Smooth muscle cell (in vitro differentiated cells): ENCODE results near the gene ASXL3. TPM values are rescaled to one million over a fixed set of nuclear protein-coding genes. Genes with fewer than 3 reads are reported as not detected.

ENCODE experiments used
- DNase-seq: peaks from one replicate; lab custom pipeline; 2025; ENCODE audit not compliant: unreplicated experiment; lab: John Stamatoyannopoulos, UW
- H2AFZ ChIP-seq: fragments of 200-600 bp; sonication (generic); 2 replicates; pipeline ENCODE4 v1.6.0; 2016; ENCODE audit warnings: antibody characterized with exemption, low read depth, mild to moderate bottlenecking
- H3F3A ChIP-seq: fragments of 200-600 bp; sonication (generic); 2 replicates; pipeline ENCODE4 v1.6.0; 2017; ENCODE audit warnings: antibody characterized with exemption, low read depth
- H3K27ac ChIP-seq: fragments of 200-600 bp; sonication (generic); 2 replicates; pipeline ENCODE4 v1.5.1; 2016; ENCODE audit warnings: low read depth, mild to moderate bottlenecking
- H3K27me3 ChIP-seq: fragments of 200-600 bp; sonication (generic); 2 replicates; pipeline ENCODE4 v1.6.1; 2016; ENCODE audit warnings: low read depth, mild to moderate bottlenecking
- H3K36me3 ChIP-seq: fragments of 200-600 bp; sonication (generic); 2 replicates; pipeline ENCODE4 v1.5.1; 2016; ENCODE audit warnings: low read depth
- H3K4me1 ChIP-seq: fragments of 200-600 bp; sonication (generic); 2 replicates; pipeline ENCODE4 v1.5.1; 2016; ENCODE audit warnings: low read depth
- H3K4me2 ChIP-seq: fragments of 200-600 bp; sonication (generic); 2 replicates; pipeline ENCODE4 v1.6.0; 2016; ENCODE audit warnings: mild to moderate bottlenecking
- H3K4me3 ChIP-seq: fragments of 200-600 bp; sonication (generic); 2 replicates; pipeline ENCODE4 v1.5.1; 2016; ENCODE audit warnings: mild to moderate bottlenecking
- H3K79me2 ChIP-seq: fragments of 200-600 bp; sonication (generic); 2 replicates; pipeline ENCODE4 v1.6.0; 2016; ENCODE audit warnings: low read depth, mild to moderate bottlenecking
- H3K9ac ChIP-seq: fragments of 200-600 bp; sonication (generic); 2 replicates; pipeline ENCODE4 v1.6.0; 2016; ENCODE audit warnings: low read depth
- H3K9me3 ChIP-seq: fragments of 200-600 bp; sonication (generic); replicated peaks from 2 replicates; pipeline ENCODE4 v1.5.1; 2016; ENCODE audit warnings: low read depth
- H4K20me1 ChIP-seq: fragments of 200-600 bp; sonication (generic); 2 replicates; pipeline ENCODE4 v1.6.0; 2016; ENCODE audit warnings: low read depth
- WGBS: methylation state at CpG from one replicate; pipeline ENCODE4 v1.1.7; 2016; ENCODE audit warnings: low lambda C conversion rate; 5-methylcytosine and 5-hydroxymethylcytosine counted together
- polyA plus RNA-seq: library from polyadenylated mRNA; unstranded; fragments of >200 nt; fragmentation: Nextera tagmentation; extraction: Ambion mirVana; gene quantifications from 2 replicates; pipeline ENCODE4 v1.2.1, GENCODE V29; 2016
- total RNA-seq: library from RNA; depleted of rRNA; stranded (reverse); fragments of >200 nt; gene quantifications from 2 replicates; pipeline ENCODE4 v1.2.3, GENCODE V29; 2014
- TF ChIP-seq, protein P1 (sequence below): fragments of 200-600 bp; sonication (generic); IDR thresholded peaks from 2 replicates; pipeline ENCODE4 v1.5.1; 2017; ENCODE audit warnings: borderline replicate concordance, mild to moderate bottlenecking, antibody characterized with exemption; ENCODE audit not compliant: insufficient read depth, poor library complexity, severe bottlenecking

ASXL3 gene
- total and polyA plus RNA-seq, 2 experiments from 2014 or later, result 1.2 to 5.9 TPM

DNA sequence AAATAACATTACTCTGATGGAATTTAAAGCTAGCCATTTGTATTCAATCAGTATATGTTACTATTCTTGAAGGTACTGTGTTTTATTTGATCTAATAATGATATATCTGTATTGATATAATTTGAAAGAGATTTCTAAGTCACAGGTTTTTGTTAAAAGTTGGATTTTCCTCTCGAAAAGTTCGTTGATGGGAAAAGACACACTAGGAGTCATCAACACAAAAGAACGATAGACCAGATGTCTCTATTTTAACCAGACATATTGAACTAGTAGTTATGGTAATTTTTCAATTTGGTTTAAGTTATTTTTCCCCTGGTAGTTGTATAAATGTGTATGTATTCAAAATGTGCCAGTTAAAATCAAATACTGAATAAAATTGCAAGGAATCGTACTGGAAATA is 2.5 kb downstream of the ASXL3 start:
- DNase-seq, result no peak
- H3K27me3 ChIP-seq, result no peaks in the 10 kb centered on the region
- no peaks in the 10 kb centered on the region for H3K9me3 ChIP-seq
- peak overlapping the region; percentile 94 for H3K4me2 ChIP-seq
- H3K4me1 ChIP-seq, result peaks cover 37% of the 10 kb centered on the region
- TF ChIP-seq, protein P1, sequence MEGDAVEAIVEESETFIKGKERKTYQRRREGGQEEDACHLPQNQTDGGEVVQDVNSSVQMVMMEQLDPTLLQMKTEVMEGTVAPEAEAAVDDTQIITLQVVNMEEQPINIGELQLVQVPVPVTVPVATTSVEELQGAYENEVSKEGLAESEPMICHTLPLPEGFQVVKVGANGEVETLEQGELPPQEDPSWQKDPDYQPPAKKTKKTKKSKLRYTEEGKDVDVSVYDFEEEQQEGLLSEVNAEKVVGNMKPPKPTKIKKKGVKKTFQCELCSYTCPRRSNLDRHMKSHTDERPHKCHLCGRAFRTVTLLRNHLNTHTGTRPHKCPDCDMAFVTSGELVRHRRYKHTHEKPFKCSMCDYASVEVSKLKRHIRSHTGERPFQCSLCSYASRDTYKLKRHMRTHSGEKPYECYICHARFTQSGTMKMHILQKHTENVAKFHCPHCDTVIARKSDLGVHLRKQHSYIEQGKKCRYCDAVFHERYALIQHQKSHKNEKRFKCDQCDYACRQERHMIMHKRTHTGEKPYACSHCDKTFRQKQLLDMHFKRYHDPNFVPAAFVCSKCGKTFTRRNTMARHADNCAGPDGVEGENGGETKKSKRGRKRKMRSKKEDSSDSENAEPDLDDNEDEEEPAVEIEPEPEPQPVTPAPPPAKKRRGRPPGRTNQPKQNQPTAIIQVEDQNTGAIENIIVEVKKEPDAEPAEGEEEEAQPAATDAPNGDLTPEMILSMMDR, result no peak
- H3K79me2 ChIP-seq, result peaks cover 17% of the 10 kb centered on the region
- no peaks in the 10 kb centered on the region for H3K36me3 ChIP-seq
- H3K27ac ChIP-seq, result no peak overlapping the region
- H3K4me3 ChIP-seq, result peak overlapping the region; percentile 78
- H2AFZ ChIP-seq, result no peak overlapping the region
- H3K9ac ChIP-seq, result no peak overlapping the region
- peaks cover 14% of the 10 kb centered on the region for H3F3A ChIP-seq
- peaks cover 6% of the 10 kb centered on the region for H4K20me1 ChIP-seq
- 84% methylated on average over 4 of the region's 4 CpGs for WGBS

DNA sequence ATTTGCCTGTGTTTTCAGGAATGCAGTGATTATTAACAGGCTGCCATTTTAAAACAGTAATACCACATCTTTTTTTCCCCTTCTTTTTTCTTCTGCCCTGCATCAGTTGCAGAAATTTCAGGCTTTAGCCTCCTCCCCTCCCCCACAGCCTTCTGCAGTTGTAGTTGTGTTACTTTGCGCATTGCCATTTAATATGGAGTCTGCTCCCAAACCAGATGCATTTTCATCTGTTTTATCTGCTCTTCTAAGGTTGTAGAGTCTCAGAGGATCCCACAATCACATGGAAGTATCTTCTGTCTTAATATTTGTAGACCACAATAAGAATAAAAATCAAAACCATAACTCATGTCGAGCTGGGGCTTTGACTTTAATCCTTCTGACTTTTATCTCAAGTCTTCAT is 3.8 kb downstream of the ASXL3 start:
- peaks cover 14% of the 10 kb centered on the region for H3F3A ChIP-seq
- H3K4me1 ChIP-seq, result peaks cover 42% of the 10 kb centered on the region
- DNase-seq, result no peak
- no peak overlapping the region for H3K9ac ChIP-seq
- TF ChIP-seq, protein P1, result no peak
- no peaks in the 10 kb centered on the region for H3K36me3 ChIP-seq
- peaks cover 30% of the 10 kb centered on the region for H3K79me2 ChIP-seq
- H3K4me3 ChIP-seq, result peak overlapping the region; percentile 23
- H3K27me3 ChIP-seq, result no peaks in the 10 kb centered on the region
- H3K9me3 ChIP-seq, result no peaks in the 10 kb centered on the region
- WGBS, result 23% methylated on average over 2 of the region's 2 CpGs
- H3K4me2 ChIP-seq, result peak overlapping the region; percentile 94
- peaks cover 8% of the 10 kb centered on the region for H4K20me1 ChIP-seq
- H2AFZ ChIP-seq, result peak overlapping the region; percentile 32
- no peak overlapping the region for H3K27ac ChIP-seq

DNA sequence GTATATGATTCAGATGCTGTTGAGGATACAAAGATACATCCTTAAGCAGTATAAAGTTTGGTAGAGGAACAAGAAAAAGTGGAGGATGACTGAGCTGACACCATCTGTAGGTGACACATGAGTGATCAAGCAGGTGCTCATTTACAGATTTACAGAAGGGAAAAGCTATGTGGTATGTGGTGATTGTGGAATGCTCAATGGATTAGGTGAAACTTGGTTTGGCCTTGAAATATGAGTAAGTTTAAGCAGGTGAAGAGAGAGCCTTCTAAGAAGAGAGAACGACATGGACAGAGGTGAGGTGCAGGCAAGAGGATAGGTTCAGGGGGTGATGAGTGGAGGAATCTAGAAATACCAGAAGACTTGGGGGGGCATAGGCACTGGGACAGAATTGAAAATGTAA is 5.9 kb downstream of the ASXL3 start:
- Histone ChIP-seq H3K4me3 (no peak overlapping the region), H3K27me3 (no peaks in the 10 kb centered on the region), H3K4me2 (no peak overlapping the region), H2AFZ (no peak overlapping the region), H3K9me3 (no peaks in the 10 kb centered on the region), H3K9ac (no peak overlapping the region), H3K36me3 (peaks cover 3% of the 10 kb centered on the region), H3F3A (peaks cover 13% of the 10 kb centered on the region), H4K20me1 (peaks cover 8% of the 10 kb centered on the region), H3K79me2 (peaks cover 42% of the 10 kb centered on the region), H3K4me1 (peaks cover 35% of the 10 kb centered on the region), H3K27ac (no peak overlapping the region)
- WGBS, result 91% methylated on average over 1 of the region's 1 CpG
- TF ChIP-seq, protein P1, result no peak
- no peak for DNase-seq

DNA sequence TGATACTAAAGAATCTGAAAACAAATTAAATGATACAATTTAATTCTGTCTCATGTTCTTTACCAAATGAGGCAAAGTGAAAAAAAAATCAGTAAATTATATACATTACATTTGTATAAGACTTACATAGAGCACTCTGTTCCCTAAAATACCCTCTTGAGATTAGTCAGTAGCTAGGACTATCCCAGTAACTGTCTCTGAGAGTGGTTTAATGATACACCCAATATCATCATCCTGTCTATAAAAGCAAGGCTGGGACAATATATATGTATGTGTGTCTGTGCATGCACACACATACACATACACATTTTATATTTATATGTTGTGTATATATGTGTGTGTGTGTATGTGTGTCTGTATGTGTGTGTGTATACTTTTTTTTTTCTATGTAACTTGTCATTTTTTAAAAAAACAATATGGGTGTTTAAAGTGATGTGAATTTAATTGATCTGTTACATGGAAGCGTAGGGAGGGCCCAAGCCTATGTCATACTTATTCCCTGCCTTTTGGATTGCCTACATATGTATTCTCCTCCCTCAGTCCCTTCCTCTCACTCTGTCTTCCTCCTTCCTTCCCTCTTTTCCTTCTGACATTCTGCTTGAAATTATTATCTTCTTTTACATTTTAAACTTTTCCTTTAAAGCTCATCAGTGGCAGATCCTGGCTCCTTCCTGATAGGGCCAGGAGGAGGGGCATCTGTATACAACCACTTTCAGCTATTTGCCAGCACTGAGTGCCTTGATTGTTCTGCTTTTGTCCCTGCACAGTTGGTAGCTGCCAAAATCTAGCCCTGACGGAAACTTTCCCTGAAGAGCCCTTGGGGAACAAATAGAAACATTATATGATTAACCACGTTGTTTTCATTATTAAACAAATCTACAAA is 6.8 kb downstream of the ASXL3 start:
- WGBS, result 67% methylated on average over 3 of the region's 3 CpGs
- H3F3A ChIP-seq, result peaks cover 9% of the 10 kb centered on the region
- no peak for DNase-seq
- H3K27me3 ChIP-seq, result no peaks in the 10 kb centered on the region
- H4K20me1 ChIP-seq, result peaks cover 8% of the 10 kb centered on the region
- H3K27ac ChIP-seq, result no peak overlapping the region
- peaks cover 3% of the 10 kb centered on the region for H3K36me3 ChIP-seq
- peaks cover 31% of the 10 kb centered on the region for H3K4me1 ChIP-seq
- no peaks in the 10 kb centered on the region for H3K9me3 ChIP-seq
- TF ChIP-seq, protein P1, result no peak
- no peak overlapping the region for H2AFZ ChIP-seq
- H3K9ac ChIP-seq, result no peak overlapping the region
- H3K4me3 ChIP-seq, result no peak overlapping the region
- H3K4me2 ChIP-seq, result no peak overlapping the region
- H3K79me2 ChIP-seq, result peaks cover 45% of the 10 kb centered on the region
